Measurements from ENCODE around the gene AOAH.

AOAH gene

DNA sequence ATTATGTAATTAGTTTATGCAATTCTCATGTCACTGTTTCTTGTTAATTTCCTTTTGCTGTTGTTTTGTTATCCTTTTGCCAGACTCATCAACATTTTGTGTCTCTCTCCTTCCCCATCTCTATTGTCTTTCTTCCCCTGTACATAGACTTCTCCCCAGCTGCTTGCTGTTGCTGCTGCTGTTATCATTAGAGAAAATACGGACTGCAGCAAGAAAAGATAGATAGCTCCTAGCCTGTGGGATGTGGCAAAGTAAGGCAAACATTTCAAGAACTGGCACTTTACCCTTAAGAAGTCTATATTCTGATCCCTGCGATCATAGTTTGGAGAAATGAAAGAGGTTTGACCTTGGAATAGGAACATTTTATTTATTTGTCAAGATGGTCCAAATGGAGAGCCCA lies 162.2 kb downstream of the AOAH start:
- no peak for DNase-seq (ENCODE audit: low read depth)
- TF ChIP-seq, protein P1, sequence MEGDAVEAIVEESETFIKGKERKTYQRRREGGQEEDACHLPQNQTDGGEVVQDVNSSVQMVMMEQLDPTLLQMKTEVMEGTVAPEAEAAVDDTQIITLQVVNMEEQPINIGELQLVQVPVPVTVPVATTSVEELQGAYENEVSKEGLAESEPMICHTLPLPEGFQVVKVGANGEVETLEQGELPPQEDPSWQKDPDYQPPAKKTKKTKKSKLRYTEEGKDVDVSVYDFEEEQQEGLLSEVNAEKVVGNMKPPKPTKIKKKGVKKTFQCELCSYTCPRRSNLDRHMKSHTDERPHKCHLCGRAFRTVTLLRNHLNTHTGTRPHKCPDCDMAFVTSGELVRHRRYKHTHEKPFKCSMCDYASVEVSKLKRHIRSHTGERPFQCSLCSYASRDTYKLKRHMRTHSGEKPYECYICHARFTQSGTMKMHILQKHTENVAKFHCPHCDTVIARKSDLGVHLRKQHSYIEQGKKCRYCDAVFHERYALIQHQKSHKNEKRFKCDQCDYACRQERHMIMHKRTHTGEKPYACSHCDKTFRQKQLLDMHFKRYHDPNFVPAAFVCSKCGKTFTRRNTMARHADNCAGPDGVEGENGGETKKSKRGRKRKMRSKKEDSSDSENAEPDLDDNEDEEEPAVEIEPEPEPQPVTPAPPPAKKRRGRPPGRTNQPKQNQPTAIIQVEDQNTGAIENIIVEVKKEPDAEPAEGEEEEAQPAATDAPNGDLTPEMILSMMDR (IDR thresholded peaks at IDR 0.05; ENCODE audit: low read length, missing control alignments), result no peak
- H3K4me3 ChIP-seq (replicated peaks; ENCODE audit: low read depth, low read length), result no peak overlapping the region

DNA sequence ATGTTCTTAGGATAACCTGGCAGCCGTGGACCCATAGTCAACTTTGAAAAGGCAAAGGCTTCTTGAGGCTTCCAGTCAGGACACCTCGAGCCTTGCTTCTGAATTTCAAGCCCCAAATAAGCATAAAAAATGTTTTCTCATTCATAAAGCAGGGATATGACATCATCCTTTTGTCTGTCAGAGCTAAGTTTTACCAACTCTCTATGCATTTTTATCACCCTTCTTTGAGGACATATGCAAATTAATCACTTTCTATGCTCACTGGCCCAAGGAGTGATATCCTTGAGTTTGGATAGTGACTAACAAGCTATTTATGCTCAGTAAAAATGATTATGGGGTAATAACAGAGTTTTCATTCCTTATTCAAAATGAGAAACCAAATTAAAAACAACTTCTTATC lies 175.3 kb downstream of the AOAH start:
- no peak overlapping the region for H3K4me3 ChIP-seq (replicated peaks; ENCODE audit: low read depth, low read length)
- TF ChIP-seq, protein P1 (IDR thresholded peaks at IDR 0.05; ENCODE audit: low read length, missing control alignments), result no peak
- DNase-seq (ENCODE audit: low read depth), result no peak

DNA sequence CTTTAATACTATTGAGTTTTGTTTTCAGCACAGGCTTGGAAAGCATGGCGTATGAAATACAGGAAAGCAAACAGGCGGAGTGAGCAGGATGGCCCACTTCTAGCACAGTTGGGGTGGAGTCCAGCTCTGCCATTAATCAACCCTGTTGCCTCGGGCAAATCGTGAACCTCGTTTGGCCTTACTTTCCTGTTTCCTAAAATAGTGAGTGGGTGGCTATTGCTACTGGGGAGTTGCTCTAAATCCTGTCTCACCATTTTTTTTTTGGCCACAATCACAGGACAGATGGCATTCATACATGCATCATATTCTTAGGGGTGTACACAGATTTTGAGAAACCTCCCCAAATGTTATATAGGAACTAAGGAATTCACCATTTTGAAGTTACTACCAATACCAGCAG lies 176.9 kb downstream of the AOAH start:
- no peak for DNase-seq (ENCODE audit: low read depth)
- TF ChIP-seq, protein P1 (IDR thresholded peaks at IDR 0.05; ENCODE audit: low read length, missing control alignments), result no peak
- no peak overlapping the region for H3K4me3 ChIP-seq (replicated peaks; ENCODE audit: low read depth, low read length)

DNA sequence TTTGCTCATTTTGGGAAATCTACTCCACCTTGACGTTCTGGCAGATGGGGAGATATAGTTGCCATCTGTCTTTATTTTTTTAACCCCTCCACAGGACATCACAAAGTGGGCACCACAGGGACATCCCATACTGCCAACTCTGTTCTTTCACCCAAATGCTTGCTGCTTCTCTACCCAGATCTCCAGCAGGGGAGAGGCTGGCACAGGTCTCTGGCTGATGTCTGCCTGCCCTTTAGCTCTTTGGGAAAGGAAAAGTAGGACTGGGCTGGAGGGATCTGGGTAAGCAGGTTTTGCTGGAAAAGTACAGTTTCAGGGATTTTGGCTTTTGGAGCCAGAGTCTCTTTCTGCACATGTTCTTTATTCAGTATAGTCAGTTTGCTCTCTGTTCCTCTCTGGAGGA lies 178.0 kb downstream of the AOAH start:
- TF ChIP-seq, protein P1 (IDR thresholded peaks at IDR 0.05; ENCODE audit: low read length, missing control alignments), result no peak

DNA sequence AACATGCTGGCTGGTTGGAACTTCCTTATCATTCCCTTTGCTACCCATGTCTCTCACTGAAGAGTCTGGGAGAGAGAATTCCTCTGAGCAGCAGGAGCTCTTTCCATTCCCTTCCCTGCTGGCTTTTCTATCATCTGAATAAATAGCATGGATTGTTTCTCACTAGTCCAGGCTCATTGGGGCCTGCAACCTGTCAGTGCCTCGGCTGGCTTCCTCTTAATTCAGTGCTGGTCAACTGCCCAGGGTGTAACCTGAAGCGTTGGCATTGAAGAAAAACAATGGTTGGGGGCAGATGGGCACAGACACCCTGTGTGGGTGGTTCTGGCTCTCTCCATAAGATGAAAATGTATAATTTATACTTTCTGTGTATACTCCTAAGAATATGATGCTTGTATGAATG lies 179.0 kb downstream of the AOAH start:
- TF ChIP-seq, protein P1 (IDR thresholded peaks at IDR 0.05; ENCODE audit: low read length, missing control alignments), result no peak
- no peak overlapping the region for H3K4me3 ChIP-seq (replicated peaks; ENCODE audit: low read depth, low read length)
- no peak for DNase-seq (ENCODE audit: low read depth)

More for the DNA sequence above, 178.0 kb downstream of the AOAH start:
- no peak for DNase-seq (ENCODE audit: low read depth)
- no peak overlapping the region for H3K4me3 ChIP-seq (replicated peaks; ENCODE audit: low read depth, low read length)

DNA sequence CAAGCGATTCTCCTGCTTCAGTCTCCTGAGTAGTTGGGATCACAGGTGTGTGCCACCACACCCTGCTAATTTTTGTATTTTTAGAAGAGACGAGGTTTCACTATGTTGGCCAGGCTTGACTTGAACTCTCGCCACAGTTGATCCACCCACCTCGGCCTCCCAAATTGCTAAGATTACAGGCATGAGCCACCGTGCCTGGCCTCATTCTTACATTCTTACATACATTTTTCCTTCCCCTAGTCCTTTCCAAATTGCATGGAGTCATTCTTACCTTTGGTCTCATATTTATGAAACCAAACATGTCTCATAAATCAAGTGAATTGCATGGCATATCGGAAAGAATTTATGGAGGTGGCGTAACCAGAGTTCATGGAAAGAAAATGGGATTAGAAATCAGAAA lies 186.2 kb downstream of the AOAH start:
- no peak for DNase-seq (ENCODE audit: low read depth)
- H3K4me3 ChIP-seq (replicated peaks; ENCODE audit: low read depth, low read length), result no peak overlapping the region
- TF ChIP-seq, protein P1 (IDR thresholded peaks at IDR 0.05; ENCODE audit: low read length, missing control alignments), result no peak

DNA sequence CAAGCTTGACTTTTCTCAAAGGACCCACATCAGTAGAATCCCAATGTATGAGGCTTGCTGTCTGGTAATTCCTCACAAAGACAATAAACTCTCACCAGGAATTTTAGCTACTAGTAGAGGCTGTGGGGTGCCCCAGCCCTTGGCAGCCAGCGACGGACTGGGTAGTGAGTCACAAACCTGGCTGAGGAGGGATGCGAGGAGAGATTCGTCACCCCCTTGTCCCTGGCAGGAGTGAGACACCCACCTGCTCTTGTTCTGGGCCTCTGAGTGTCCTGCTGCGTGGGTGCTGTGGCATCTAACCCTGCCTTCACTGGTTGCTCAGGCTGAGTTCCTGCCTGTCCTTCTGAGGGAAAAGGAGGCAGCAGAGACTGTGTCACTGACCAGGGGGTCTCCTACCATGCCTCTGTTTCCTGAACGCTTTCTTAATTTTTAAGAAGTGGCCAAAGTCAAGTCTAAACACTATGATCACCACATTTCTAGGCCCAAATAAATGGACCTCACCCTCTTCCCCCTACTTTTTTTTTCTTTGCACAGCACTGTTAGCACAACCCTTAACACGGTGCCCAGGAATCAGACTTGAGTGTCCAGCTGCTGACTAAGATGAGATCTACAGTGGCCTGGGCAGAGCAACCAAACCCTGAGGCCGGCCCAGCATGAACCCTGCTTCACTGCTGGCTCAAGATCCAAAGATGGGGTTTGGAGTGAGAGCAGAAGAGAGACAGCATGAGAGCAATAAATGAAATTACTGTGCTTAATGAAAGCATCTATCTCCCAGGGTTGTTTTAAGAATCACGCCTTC lies 188.2 kb downstream of the AOAH start:
- DNase-seq (ENCODE audit: low read depth), result no peak
- TF ChIP-seq, protein P1 (IDR thresholded peaks at IDR 0.05; ENCODE audit: low read length, missing control alignments), result no peak
- H3K4me3 ChIP-seq (replicated peaks; ENCODE audit: low read depth, low read length), result no peak overlapping the region
